AG10803 (cell line): ENCODE results near the gene SPC25.
"Not testable (repeated sequence)": the region's sequence is repeated elsewhere in the genome, so short reads cannot be mapped to it uniquely, and the experiment has no call there.

Experiments used
- DNase-seq: peaks from one replicate; pipeline ENCODE4 v3.0.0; 2010; ENCODE audit warnings: low read depth
- H3K4me3 ChIP-seq: 2 replicates; pipeline ENCODE4 v1.5.1; 2011; ENCODE audit warnings: mild to moderate bottlenecking, low read length, control low read depth
- CTCF ChIP-seq: conservative IDR thresholded peaks from 2 replicates; pipeline ENCODE4 v1.5.1; 2011; ENCODE audit warnings: mild to moderate bottlenecking, low read length, control low read depth, inconsistent platforms

Gene SPC25

GRCh38 chr2:168889635-168890005 lies 610 bp downstream of the SPC25 start:
- DNase-seq: no peak
- no peak for TF ChIP-seq CTCF
- peak overlapping the region; percentile 86 for H3K4me3 ChIP-seq

DNA sequence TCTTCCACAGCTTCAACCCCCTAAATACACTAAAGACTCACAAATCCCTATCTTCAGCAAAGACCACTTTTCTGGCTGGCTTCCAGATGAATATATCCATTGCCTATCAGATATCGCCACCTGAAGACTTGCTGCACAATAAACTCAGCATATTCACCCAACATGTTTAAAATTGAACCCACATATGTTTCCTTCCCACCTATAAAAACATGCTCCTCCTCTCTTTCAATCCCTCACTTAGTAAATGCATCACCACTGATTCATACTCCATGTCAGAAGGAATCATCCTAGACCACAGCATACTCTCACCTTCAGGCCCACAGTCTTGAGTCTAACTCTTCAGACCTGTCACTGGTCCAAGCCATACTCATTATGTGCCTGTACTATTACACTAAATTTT lies 5.3 kb downstream of the SPC25 start:
- H3K4me3 ChIP-seq: no peak overlapping the region
- no peak for TF ChIP-seq CTCF
- DNase-seq: no peak

DNA sequence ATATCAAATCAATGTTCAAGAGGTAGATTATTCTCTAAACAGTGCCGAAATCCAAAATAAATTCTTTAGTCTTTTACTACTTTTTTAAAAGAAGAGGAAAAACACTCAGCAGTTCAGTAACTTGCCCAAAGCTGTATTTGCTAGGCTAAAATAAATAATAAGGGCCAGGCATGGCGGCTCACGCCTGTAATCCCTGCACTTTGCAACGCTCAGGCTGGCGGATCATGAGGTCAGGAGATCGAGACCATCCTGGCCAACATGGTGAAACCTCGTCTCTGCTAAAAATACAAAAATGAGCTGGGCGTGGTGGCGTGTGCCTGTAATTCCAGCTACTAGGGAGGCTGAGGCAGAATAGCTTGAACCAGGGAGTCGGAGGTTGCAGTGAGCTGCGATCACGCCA lies 8.1 kb downstream of the SPC25 start:
- DNase-seq, H3K4me3 ChIP-seq: not testable (repeated sequence)

DNA sequence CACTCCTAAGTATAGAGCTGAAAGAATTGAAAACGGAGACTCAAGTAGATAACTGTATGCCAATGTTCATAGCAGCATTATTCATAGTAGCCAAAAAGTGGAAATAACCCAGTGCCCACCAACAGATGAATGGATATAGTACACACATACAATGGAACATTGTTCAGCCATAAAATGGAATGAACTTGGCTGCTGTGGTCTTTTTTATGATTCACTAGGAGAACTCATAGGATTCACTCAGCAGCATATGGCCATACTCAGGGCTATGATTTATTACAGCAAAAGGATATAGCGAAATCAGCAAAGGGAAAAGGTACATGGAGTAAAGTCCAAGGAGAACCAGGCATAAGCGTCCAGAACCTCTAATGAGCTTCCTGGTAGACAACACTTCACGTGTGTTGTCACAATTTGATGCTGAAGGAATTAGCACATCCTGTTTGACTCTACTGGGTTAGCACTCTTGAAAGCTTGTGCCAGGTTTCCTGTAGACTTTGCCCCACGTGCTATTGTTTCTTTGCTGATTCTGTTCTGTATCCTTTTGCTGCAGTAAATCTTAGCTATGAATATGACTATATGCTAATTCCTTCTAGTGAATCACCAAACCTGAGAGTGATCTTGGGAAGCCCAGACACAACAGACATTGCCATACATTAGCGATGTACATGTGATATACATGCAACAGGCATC lies 15.7 kb downstream of the SPC25 start:
- TF ChIP-seq CTCF: no peak
- H3K4me3 ChIP-seq: no peak overlapping the region
- DNase-seq: no peak

- not testable (repeated sequence) for DNase-seq, H3K4me3 ChIP-seq
Observed at GRCh38 chr2:168870824-168871223, 19.4 kb downstream of the SPC25 start.

- not testable (repeated sequence) for H3K4me3 ChIP-seq, DNase-seq
Observed at GRCh38 chr2:168870369-168870768, 19.9 kb downstream of the SPC25 start.

DNA sequence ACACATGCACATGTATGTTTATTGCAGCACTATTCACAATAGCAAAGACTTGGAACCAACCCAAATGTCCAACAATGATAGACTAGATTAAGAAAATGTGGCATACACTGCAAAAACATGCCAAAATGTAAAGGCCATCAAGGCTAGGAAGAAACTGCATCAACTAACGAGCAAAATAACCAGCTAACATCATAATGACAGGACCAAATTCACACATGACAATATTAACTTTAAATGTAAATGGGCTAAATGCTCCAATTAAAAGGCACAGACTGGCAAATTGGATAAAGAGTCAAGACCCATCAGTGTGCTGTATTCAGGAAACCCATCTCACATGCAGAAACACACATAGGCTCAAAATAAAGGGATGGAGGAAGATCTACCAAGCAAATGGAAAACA lies 23.1 kb downstream of the SPC25 start:
- H3K4me3 ChIP-seq, DNase-seq: not testable (repeated sequence)

DNA sequence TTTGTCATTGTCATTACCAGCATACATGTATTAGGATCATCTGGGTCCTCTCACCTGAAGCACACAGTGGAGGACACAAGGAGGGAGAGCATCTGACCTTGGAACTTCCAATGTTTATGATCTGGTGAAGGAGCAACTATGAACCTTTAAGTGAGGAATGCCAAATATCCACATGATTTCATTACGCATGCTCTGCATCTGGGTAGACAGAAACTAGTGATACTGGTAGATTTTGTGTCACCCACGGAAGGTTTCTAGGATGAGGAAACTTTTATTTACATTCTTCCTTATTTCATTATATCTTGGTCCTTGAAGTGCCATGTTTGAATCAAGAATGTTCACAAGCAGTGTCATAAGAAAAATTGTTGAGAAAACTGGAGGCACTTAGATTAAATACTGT lies 32.1 kb downstream of the SPC25 start:
- peak; percentile 9 for DNase-seq
- H3K4me3 ChIP-seq: no peak overlapping the region
- no peak for TF ChIP-seq CTCF

DNA sequence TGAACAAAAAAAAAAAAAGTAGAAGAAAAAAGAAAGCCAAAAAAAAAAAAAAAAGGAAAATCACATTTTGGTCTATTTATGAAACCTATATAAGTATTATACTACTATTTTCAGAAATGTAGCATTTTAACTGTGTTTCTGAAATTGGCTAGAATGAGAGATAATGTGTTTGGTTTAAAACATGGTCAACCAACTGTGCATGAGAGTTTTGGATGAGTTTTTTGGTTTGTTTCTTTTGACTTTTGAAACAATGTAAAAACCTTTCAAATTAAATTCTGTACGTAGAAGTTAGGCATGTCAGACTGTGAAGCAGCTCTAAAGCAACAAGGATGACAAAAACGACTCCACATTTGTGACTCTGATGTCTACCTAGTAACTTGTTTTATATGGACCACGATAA lies 34.6 kb downstream of the SPC25 start:
- H3K4me3 ChIP-seq: no peak overlapping the region
- DNase-seq: no peak
- TF ChIP-seq CTCF: no peak
